ENCODE measurements around the gene SMAD4. TPM values are rescaled to one million over a fixed set of nuclear protein-coding genes. Genes with fewer than 3 reads are reported as not detected.
"Not testable (repeated sequence)": the region's sequence is repeated elsewhere in the genome, so short reads cannot be mapped to it uniquely, and the experiment has no call there.

Gene SMAD4
- total RNA-seq, 1 experiment from 2014 or later = 60.7 TPM

- peaks cover 15% of the 10 kb centered on the region for H3K9me3 ChIP-seq (ENCODE audit: insufficient read depth, low read depth)
- POLR2A ChIA-PET (ENCODE audit: unreplicated experiment) = no interaction called here
- H3K27ac ChIP-seq = no peak overlapping the region
- H3K4me1 ChIP-seq (replicated peaks; ENCODE audit: insufficient read depth) = no peaks in the 10 kb centered on the region
- no peak for TF ChIP-seq CTCF (conservative IDR thresholded peaks at IDR 0.05)
- TF ChIP-seq EZH2 (IDR thresholded peaks at IDR 0.05; ENCODE audit: low read depth) = no peak
- no peak for DNase-seq
- no peak overlapping the region for H3K4me2 ChIP-seq
- H3K9me2 ChIP-seq (ENCODE audit: insufficient read depth) = no peaks in the 10 kb centered on the region
- H3K27me3 ChIP-seq (ENCODE audit: insufficient read depth, low read depth) = no peaks in the 10 kb centered on the region
- intact Hi-C loops (cut with micrococcal nuclease; ENCODE audit: unreplicated experiment) = no loop called here
- H2AFZ ChIP-seq = no peak overlapping the region
- CTCF ChIA-PET = no interaction called here
- no TSS peak for BruUV-seq (replicated peaks)
- H3K36me3 ChIP-seq (ENCODE audit: low read depth) = peaks cover 14% of the 10 kb centered on the region; the same call in 1 of the 2 replicates
- no peak overlapping the region for H3K4me3 ChIP-seq
- no peaks in the 10 kb centered on the region for H4K20me1 ChIP-seq (ENCODE audit: insufficient read depth)
- H3F3A ChIP-seq (ENCODE audit: insufficient read depth, low read depth) = no peaks in the 10 kb centered on the region
- no peaks in the 10 kb centered on the region for H3K79me2 ChIP-seq (ENCODE audit: low read depth)
Measured at GRCh38 chr18:51091270-51091669, 61.3 kb downstream of the SMAD4 start.

GRCh38 chr18:51092117-51092516, 62.1 kb downstream of the SMAD4 start:
- Histone ChIP-seq H3K4me2 (no peak overlapping the region), H3F3A (ENCODE audit: insufficient read depth, low read depth) (no peaks in the 10 kb centered on the region), H3K9me3 (ENCODE audit: insufficient read depth, low read depth) (peaks cover 15% of the 10 kb centered on the region), H3K27ac (no peak overlapping the region), H3K27me3 (ENCODE audit: insufficient read depth, low read depth) (no peaks in the 10 kb centered on the region), H2AFZ (no peak overlapping the region), H3K36me3 (ENCODE audit: low read depth) (0 out of 2 replicates have a peak, but pooled peaks cover 7% of the 10 kb centered on the region), H3K9me2 (ENCODE audit: insufficient read depth) (no peaks in the 10 kb centered on the region), H3K4me3 (no peak overlapping the region), H3K79me2 (ENCODE audit: low read depth) (no peaks in the 10 kb centered on the region), H4K20me1 (ENCODE audit: insufficient read depth) (no peaks in the 10 kb centered on the region), H3K4me1 (replicated peaks; ENCODE audit: insufficient read depth) (no peaks in the 10 kb centered on the region)
- POLR2A ChIA-PET (ENCODE audit: unreplicated experiment) = no interaction called here
- TF ChIP-seq CTCF (conservative IDR thresholded peaks at IDR 0.05) (no peak), EZH2 (IDR thresholded peaks at IDR 0.05; ENCODE audit: low read depth) (no peak)
- CTCF ChIA-PET = no interaction called here
- no peak for DNase-seq
- no TSS peak for BruUV-seq (replicated peaks)
- intact Hi-C loops (cut with micrococcal nuclease; ENCODE audit: unreplicated experiment) = no loop called here

- BruUV-seq (replicated peaks); H3K27me3 ChIP-seq (ENCODE audit: insufficient read depth, low read depth); DNase-seq; H3K79me2 ChIP-seq (ENCODE audit: low read depth); POLR2A ChIA-PET (ENCODE audit: unreplicated experiment); H3K4me3 ChIP-seq; H2AFZ ChIP-seq; H3F3A ChIP-seq (ENCODE audit: insufficient read depth, low read depth); H3K4me2 ChIP-seq; H3K36me3 ChIP-seq (ENCODE audit: low read depth); H3K4me1 ChIP-seq (replicated peaks; ENCODE audit: insufficient read depth); H3K9me3 ChIP-seq (ENCODE audit: insufficient read depth, low read depth); H3K9me2 ChIP-seq (ENCODE audit: insufficient read depth); CTCF ChIA-PET; intact Hi-C loops (cut with micrococcal nuclease; ENCODE audit: unreplicated experiment); H4K20me1 ChIP-seq (ENCODE audit: insufficient read depth); H3K27ac ChIP-seq: not testable (repeated sequence)
Measured at GRCh38 chr18:51092967-51093366, 63.0 kb downstream of the SMAD4 start.

GRCh38 chr18:51097021-51097822, 67.2 kb downstream of the SMAD4 start:
- Histone ChIP-seq H3K27me3 (ENCODE audit: insufficient read depth, low read depth) (no peaks in the 10 kb centered on the region), H3K9me2 (ENCODE audit: insufficient read depth) (no peaks in the 10 kb centered on the region), H4K20me1 (ENCODE audit: insufficient read depth) (no peaks in the 10 kb centered on the region), H3K4me1 (replicated peaks; ENCODE audit: insufficient read depth) (no peaks in the 10 kb centered on the region), H3F3A (ENCODE audit: insufficient read depth, low read depth) (no peaks in the 10 kb centered on the region), H3K4me2 (no peak overlapping the region), H3K79me2 (ENCODE audit: low read depth) (no peaks in the 10 kb centered on the region), H3K9me3 (ENCODE audit: insufficient read depth, low read depth) (no peaks in the 10 kb centered on the region), H2AFZ (no peak overlapping the region), H3K27ac (no peak overlapping the region), H3K4me3 (no peak overlapping the region), H3K36me3 (ENCODE audit: low read depth) (no peaks in the 10 kb centered on the region)
- CTCF ChIA-PET = no interaction called here
- TF ChIP-seq EZH2 (IDR thresholded peaks at IDR 0.05; ENCODE audit: low read depth) (no peak), CTCF (conservative IDR thresholded peaks at IDR 0.05) (no peak)
- no TSS peak for BruUV-seq (replicated peaks)
- POLR2A ChIA-PET (ENCODE audit: unreplicated experiment) = no interaction called here
- intact Hi-C loops (cut with micrococcal nuclease; ENCODE audit: unreplicated experiment) = no loop called here
- no peak for DNase-seq
